Fibroblast of gingiva (primary cell): ENCODE measurements around the gene ELL.

Source experiments
- DNase-seq: peaks from one replicate; pipeline ENCODE4 v3.0.0-alpha.2; 2011; ENCODE audit warnings: low read depth

The ELL gene

GRCh38 chr19:18504886-18505610 is 16.8 kb downstream of the ELL start:
- DNase-seq, result no peak

- no peak for DNase-seq
These were observed 17.6 kb downstream of the ELL start for GRCh38 chr19:18503971-18504885.

- no peak for DNase-seq
These were observed 18.4 kb downstream of the ELL start for GRCh38 chr19:18503337-18503970.

GRCh38 chr19:18502638-18503294 is 19.1 kb downstream of the ELL start:
- DNase-seq, result no peak

GRCh38 chr19:18502246-18502637 is 19.6 kb downstream of the ELL start:
- no peak for DNase-seq

- DNase-seq, result no peak
These were observed 20.0 kb downstream of the ELL start for GRCh38 chr19:18501832-18502231.

GRCh38 chr19:18501351-18501750 is 20.5 kb downstream of the ELL start:
- no peak for DNase-seq

GRCh38 chr19:18500799-18501198 is 21.1 kb downstream of the ELL start:
- no peak for DNase-seq

GRCh38 chr19:18500376-18500775 is 21.5 kb downstream of the ELL start:
- no peak for DNase-seq

GRCh38 chr19:18499055-18499775 is 22.7 kb downstream of the ELL start:
- no peak for DNase-seq

- DNase-seq, result no peak
These were observed 25.0 kb downstream of the ELL start for GRCh38 chr19:18496980-18497256.

GRCh38 chr19:18496167-18496979 is 25.5 kb downstream of the ELL start:
- peak; percentile 23 for DNase-seq

GRCh38 chr19:18495204-18495911 is 26.5 kb downstream of the ELL start:
- DNase-seq, result no peak

- DNase-seq, result no peak
These were observed 27.6 kb downstream of the ELL start for GRCh38 chr19:18494267-18494607.

- DNase-seq, result no peak
These were observed 28.2 kb downstream of the ELL start for GRCh38 chr19:18493440-18494266.

- no peak for DNase-seq
These were observed 29.6 kb downstream of the ELL start for GRCh38 chr19:18491995-18492953.

GRCh38 chr19:18490728-18491127 is 31.1 kb downstream of the ELL start:
- DNase-seq, result no peak

GRCh38 chr19:18489627-18490184 is 32.2 kb downstream of the ELL start:
- DNase-seq, result no peak
